Measurements from ENCODE around the gene FRMD6. TPM values are rescaled to one million over a fixed set of nuclear protein-coding genes. Genes with fewer than 3 reads are reported as not detected.

FRMD6 gene
- total and polyA plus RNA-seq, 2 experiments from 2014 or later: 5.4 to 18.7 TPM

DNA sequence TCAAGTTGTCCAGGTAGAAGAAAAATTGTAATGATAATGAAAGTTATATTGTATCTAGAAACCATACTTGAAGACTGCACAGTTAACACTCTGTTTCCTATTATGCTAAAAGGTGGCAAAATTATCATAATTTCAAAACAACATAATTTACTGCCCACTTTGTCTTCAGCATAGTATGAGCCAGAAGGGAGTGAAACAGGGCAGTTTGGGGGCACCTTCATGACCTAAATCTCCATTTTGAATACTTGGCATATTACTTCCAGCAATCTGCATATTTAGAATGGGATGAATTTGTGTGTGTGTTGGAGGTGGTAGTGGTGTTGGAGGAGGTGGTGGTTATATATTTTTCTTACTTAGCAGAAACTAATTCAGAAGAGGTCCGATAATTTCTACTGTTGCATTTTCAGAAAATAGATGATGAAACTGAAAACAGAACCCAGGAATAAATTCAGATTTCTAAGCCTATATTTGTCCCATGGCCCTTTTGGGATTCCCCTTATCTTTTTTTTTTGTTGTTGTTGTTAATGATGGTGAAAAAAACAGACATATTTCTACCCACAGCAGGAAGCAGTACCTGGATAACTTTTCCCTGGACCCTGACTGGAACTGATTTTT is 26.6 kb upstream of the FRMD6 start:
- H3K4me1 ChIP-seq (ENCODE audit: insufficient read depth): no peaks in the 10 kb centered on the region
- Mint-ChIP-seq H3K36me3 (ENCODE audit: low read depth) (no peaks in the 10 kb centered on the region), H3K27ac (no peak overlapping the region), H3K4me3 (no peak overlapping the region), H3K9me3 (no peaks in the 10 kb centered on the region), H3K4me1 (no peaks in the 10 kb centered on the region), H3K27me3 (ENCODE audit: insufficient read depth, low read depth, poor library complexity) (no peaks in the 10 kb centered on the region)
- H2AFZ ChIP-seq: no peak overlapping the region
- DNase-seq (ENCODE audit: low spot score) (no peak), ATAC-seq (no peak)
- H3K9me2 ChIP-seq (ENCODE audit: insufficient read depth): peaks cover 4% of the 10 kb centered on the region; the same call in 1 of the 2 replicates
- no peaks in the 10 kb centered on the region for H4K20me1 ChIP-seq (replicated peaks; ENCODE audit: insufficient read depth)
- H3K27ac ChIP-seq (ENCODE audit: low read depth): no peak overlapping the region
- H3K4me2 ChIP-seq: no peak overlapping the region
- H3K27me3 ChIP-seq (ENCODE audit: insufficient read depth): no peaks in the 10 kb centered on the region
- no peaks in the 10 kb centered on the region for H3F3A ChIP-seq (replicated peaks; ENCODE audit: low read depth)
- H3K79me2 ChIP-seq (replicated peaks; ENCODE audit: insufficient read depth): no peaks in the 10 kb centered on the region
- H3K36me3 ChIP-seq (ENCODE audit: insufficient read depth): no peaks in the 10 kb centered on the region
- no peak overlapping the region for H3K4me3 ChIP-seq
- no peak for TF ChIP-seq EZH2phosphoT487 (IDR thresholded peaks at IDR 0.05; ENCODE audit: unreplicated experiment)
- TF ChIP-seq ZNF331 (CRISPR knock-in tag; IDR thresholded peaks at IDR 0.05; ENCODE audit: low read depth): no peak
- no peak for TF ChIP-seq POLR2AphosphoS5 (IDR thresholded peaks at IDR 0.05; ENCODE audit: low read depth)
- TF ChIP-seq, protein P1, sequence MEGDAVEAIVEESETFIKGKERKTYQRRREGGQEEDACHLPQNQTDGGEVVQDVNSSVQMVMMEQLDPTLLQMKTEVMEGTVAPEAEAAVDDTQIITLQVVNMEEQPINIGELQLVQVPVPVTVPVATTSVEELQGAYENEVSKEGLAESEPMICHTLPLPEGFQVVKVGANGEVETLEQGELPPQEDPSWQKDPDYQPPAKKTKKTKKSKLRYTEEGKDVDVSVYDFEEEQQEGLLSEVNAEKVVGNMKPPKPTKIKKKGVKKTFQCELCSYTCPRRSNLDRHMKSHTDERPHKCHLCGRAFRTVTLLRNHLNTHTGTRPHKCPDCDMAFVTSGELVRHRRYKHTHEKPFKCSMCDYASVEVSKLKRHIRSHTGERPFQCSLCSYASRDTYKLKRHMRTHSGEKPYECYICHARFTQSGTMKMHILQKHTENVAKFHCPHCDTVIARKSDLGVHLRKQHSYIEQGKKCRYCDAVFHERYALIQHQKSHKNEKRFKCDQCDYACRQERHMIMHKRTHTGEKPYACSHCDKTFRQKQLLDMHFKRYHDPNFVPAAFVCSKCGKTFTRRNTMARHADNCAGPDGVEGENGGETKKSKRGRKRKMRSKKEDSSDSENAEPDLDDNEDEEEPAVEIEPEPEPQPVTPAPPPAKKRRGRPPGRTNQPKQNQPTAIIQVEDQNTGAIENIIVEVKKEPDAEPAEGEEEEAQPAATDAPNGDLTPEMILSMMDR (conservative IDR thresholded peaks at IDR 0.05; ENCODE audit: low read depth in 2 of 2): no peak
- TF ChIP-seq STAT1 (IDR thresholded peaks at IDR 0.05; ENCODE audit: unreplicated experiment): no peak
- TF ChIP-seq, protein P2, sequence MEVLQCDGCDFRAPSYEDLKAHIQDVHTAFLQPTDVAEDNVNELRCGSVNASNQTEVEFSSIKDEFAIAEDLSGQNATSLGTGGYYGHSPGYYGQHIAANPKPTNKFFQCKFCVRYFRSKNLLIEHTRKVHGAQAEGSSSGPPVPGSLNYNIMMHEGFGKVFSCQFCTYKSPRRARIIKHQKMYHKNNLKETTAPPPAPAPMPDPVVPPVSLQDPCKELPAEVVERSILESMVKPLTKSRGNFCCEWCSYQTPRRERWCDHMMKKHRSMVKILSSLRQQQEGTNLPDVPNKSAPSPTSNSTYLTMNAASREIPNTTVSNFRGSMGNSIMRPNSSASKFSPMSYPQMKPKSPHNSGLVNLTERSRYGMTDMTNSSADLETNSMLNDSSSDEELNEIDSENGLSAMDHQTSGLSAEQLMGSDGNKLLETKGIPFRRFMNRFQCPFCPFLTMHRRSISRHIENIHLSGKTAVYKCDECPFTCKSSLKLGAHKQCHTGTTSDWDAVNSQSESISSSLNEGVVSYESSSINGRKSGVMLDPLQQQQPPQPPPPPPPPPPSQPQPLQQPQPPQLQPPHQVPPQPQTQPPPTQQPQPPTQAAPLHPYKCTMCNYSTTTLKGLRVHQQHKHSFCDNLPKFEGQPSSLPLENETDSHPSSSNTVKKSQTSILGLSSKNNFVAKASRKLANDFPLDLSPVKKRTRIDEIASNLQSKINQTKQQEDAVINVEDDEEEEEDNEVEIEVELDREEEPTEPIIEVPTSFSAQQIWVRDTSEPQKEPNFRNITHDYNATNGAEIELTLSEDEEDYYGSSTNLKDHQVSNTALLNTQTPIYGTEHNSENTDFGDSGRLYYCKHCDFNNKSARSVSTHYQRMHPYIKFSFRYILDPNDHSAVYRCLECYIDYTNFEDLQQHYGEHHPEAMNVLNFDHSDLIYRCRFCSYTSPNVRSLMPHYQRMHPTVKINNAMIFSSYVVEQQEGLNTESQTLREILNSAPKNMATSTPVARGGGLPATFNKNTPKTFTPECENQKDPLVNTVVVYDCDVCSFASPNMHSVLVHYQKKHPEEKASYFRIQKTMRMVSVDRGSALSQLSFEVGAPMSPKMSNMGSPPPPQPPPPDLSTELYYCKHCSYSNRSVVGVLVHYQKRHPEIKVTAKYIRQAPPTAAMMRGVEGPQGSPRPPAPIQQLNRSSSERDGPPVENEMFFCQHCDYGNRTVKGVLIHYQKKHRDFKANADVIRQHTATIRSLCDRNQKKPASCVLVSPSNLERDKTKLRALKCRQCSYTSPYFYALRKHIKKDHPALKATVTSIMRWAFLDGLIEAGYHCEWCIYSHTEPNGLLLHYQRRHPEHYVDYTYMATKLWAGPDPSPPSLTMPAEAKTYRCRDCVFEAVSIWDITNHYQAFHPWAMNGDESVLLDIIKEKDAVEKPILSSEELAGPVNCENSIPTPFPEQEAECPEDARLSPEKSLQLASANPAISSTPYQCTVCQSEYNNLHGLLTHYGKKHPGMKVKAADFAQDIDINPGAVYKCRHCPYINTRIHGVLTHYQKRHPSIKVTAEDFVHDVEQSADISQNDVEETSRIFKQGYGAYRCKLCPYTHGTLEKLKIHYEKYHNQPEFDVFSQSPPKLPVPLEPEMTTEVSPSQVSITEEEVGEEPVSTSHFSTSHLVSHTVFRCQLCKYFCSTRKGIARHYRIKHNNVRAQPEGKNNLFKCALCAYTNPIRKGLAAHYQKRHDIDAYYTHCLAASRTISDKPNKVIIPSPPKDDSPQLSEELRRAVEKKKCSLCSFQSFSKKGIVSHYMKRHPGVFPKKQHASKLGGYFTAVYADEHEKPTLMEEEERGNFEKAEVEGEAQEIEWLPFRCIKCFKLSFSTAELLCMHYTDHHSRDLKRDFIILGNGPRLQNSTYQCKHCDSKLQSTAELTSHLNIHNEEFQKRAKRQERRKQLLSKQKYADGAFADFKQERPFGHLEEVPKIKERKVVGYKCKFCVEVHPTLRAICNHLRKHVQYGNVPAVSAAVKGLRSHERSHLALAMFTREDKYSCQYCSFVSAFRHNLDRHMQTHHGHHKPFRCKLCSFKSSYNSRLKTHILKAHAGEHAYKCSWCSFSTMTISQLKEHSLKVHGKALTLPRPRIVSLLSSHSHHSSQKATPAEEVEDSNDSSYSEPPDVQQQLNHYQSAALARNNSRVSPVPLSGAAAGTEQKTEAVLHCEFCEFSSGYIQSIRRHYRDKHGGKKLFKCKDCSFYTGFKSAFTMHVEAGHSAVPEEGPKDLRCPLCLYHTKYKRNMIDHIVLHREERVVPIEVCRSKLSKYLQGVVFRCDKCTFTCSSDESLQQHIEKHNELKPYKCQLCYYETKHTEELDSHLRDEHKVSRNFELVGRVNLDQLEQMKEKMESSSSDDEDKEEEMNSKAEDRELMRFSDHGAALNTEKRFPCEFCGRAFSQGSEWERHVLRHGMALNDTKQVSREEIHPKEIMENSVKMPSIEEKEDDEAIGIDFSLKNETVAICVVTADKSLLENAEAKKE (CRISPR knock-in tag; IDR thresholded peaks at IDR 0.05): no peak
- TF ChIP-seq ZNF114 (CRISPR knock-in tag; IDR thresholded peaks at IDR 0.05): no peak
- no peak for TF ChIP-seq EZH2 (IDR thresholded peaks at IDR 0.05; ENCODE audit: low read depth, unreplicated experiment)
- no peak for TF ChIP-seq JUNB (IDR thresholded peaks at IDR 0.05; ENCODE audit: unreplicated experiment)
- TF ChIP-seq, protein P3, sequence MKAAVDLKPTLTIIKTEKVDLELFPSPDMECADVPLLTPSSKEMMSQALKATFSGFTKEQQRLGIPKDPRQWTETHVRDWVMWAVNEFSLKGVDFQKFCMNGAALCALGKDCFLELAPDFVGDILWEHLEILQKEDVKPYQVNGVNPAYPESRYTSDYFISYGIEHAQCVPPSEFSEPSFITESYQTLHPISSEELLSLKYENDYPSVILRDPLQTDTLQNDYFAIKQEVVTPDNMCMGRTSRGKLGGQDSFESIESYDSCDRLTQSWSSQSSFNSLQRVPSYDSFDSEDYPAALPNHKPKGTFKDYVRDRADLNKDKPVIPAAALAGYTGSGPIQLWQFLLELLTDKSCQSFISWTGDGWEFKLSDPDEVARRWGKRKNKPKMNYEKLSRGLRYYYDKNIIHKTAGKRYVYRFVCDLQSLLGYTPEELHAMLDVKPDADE (IDR thresholded peaks at IDR 0.05): no peak
- TF ChIP-seq, protein P4, sequence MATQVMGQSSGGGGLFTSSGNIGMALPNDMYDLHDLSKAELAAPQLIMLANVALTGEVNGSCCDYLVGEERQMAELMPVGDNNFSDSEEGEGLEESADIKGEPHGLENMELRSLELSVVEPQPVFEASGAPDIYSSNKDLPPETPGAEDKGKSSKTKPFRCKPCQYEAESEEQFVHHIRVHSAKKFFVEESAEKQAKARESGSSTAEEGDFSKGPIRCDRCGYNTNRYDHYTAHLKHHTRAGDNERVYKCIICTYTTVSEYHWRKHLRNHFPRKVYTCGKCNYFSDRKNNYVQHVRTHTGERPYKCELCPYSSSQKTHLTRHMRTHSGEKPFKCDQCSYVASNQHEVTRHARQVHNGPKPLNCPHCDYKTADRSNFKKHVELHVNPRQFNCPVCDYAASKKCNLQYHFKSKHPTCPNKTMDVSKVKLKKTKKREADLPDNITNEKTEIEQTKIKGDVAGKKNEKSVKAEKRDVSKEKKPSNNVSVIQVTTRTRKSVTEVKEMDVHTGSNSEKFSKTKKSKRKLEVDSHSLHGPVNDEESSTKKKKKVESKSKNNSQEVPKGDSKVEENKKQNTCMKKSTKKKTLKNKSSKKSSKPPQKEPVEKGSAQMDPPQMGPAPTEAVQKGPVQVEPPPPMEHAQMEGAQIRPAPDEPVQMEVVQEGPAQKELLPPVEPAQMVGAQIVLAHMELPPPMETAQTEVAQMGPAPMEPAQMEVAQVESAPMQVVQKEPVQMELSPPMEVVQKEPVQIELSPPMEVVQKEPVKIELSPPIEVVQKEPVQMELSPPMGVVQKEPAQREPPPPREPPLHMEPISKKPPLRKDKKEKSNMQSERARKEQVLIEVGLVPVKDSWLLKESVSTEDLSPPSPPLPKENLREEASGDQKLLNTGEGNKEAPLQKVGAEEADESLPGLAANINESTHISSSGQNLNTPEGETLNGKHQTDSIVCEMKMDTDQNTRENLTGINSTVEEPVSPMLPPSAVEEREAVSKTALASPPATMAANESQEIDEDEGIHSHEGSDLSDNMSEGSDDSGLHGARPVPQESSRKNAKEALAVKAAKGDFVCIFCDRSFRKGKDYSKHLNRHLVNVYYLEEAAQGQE (IDR thresholded peaks at IDR 0.05; ENCODE audit: unreplicated experiment): no peak
- no peak for TF ChIP-seq NANOG (IDR thresholded peaks at IDR 0.05; ENCODE audit: borderline replicate concordance)
- TF ChIP-seq CREB1 (CRISPR knock-in tag; IDR thresholded peaks at IDR 0.05; ENCODE audit: low read depth): no peak
